ENCODE data around the gene RAPGEF1. TPM values are rescaled to one million over a fixed set of nuclear protein-coding genes. Genes with fewer than 3 reads are reported as not detected.

The RAPGEF1 gene
- total and polyA plus RNA-seq, 2 of the 13 experiments (the other 11 are each of a cell fraction or from before 2014, with no cell fraction given): 21.2 to 38.9 TPM

GRCh38 chr9:131565369-131565768 is 174.5 kb downstream of the RAPGEF1 start:
- H3K9me3 ChIP-seq (ENCODE audit: low read length): no peaks in the 10 kb centered on the region
- no peaks in the 10 kb centered on the region for H3K27me3 ChIP-seq (ENCODE audit: control insufficient read depth in 1 of 2, insufficient read depth in 2 of 2, low read length in 2 of 2)
- WGBS (ENCODE audit: low lambda C conversion rate): 72% methylated on average over 5 of the region's 5 CpGs
- intact Hi-C loops (cut with micrococcal nuclease; ENCODE audit: unreplicated experiment) (no loop called here), in situ Hi-C loops (cut with HindIII; ENCODE audit: extremely low pct_ligation_motif_present, low pct_unique_long_range_greater_than_20kb) (no loop called here)
- H3K36me3 ChIP-seq (replicated peaks in 1 of 2; ENCODE audit: control insufficient read depth in 1 of 2, insufficient read depth in 2 of 2, low read length in 2 of 2): no peaks in the 10 kb centered on the region
- peaks cover 5% of the 10 kb centered on the region; the same call in 1 of the 2 replicates for H3K4me1 ChIP-seq (ENCODE audit: insufficient read depth, low read length)
- H2AFZ ChIP-seq (ENCODE audit: low read length): no peak overlapping the region
- FAIRE-seq: no peak
- TF ChIP-seq ZNF75D (CRISPR knock-in tag; IDR thresholded peaks at IDR 0.05; ENCODE audit: borderline replicate concordance) (no peak), ZBTB2 (CRISPR knock-in tag; IDR thresholded peaks at IDR 0.05; ENCODE audit: low read depth) (no peak), ZNF672 (CRISPR knock-in tag; IDR thresholded peaks at IDR 0.05) (no peak), ZNF503 (CRISPR knock-in tag; IDR thresholded peaks at IDR 0.05) (no peak), NFIC (IDR thresholded peaks at IDR 0.05; ENCODE audit: low read length) (no peak), HOXA7 (CRISPR knock-in tag; IDR thresholded peaks at IDR 0.05) (no peak), TEAD3 (CRISPR knock-in tag; optimal IDR thresholded peaks at IDR 0.05; ENCODE audit: borderline replicate concordance) (no peak), PHB2 (IDR thresholded peaks at IDR 0.05; ENCODE audit: partially characterized antibody) (no peak), ZNF781 (CRISPR knock-in tag; IDR thresholded peaks at IDR 0.05; ENCODE audit: borderline replicate concordance, not compliant biosample characterization) (no peak), ZNF468 (CRISPR knock-in tag; IDR thresholded peaks at IDR 0.05) (no peak), MZF1 (CRISPR knock-in tag; IDR thresholded peaks at IDR 0.05; ENCODE audit: borderline replicate concordance) (no peak), ZBTB46 (CRISPR knock-in tag; IDR thresholded peaks at IDR 0.05; ENCODE audit: borderline replicate concordance) (no peak), ZNF598 (CRISPR knock-in tag; IDR thresholded peaks at IDR 0.05; ENCODE audit: borderline replicate concordance) (no peak), RAD51 (IDR thresholded peaks at IDR 0.05; ENCODE audit: borderline replicate concordance) (no peak), LRRFIP1 (CRISPR knock-in tag; conservative IDR thresholded peaks at IDR 0.05) (no peak), ZBTB3 (CRISPR knock-in tag; IDR thresholded peaks at IDR 0.05; ENCODE audit: borderline replicate concordance, low read depth) (no peak)
- no peak overlapping the region for H3K4me3 ChIP-seq (replicated peaks in 1 of 3; ENCODE audit: insufficient read depth in 1 of 3, low read depth in 2 of 3, low read length in 3 of 3)
- H3K27ac ChIP-seq (ENCODE audit: extremely low read length, insufficient read depth, low read length): no peak overlapping the region
- H3K79me2 ChIP-seq (ENCODE audit: insufficient read depth, low read length): no peaks in the 10 kb centered on the region
- no peak overlapping the region for H3K9ac ChIP-seq (ENCODE audit: insufficient read depth, low read depth, low read length)
- BruUV-seq (replicated peaks): no TSS peak
- no peak for ATAC-seq
- no peak for DNase-seq (ENCODE audit: low spot score)
- no peaks in the 10 kb centered on the region for H4K20me1 ChIP-seq (ENCODE audit: insufficient read depth, low read length)
- no peak overlapping the region for H3K4me2 ChIP-seq (ENCODE audit: low read depth, low read length)
- POLR2A ChIA-PET: no interaction called here
- CTCF ChIA-PET (ENCODE audit: low intra/inter-chr PET ratio, low total read pairs): no interaction called here
